HepG2 (cell line): Measurements from ENCODE around the gene IKZF4. TPM values are rescaled to one million over a fixed set of nuclear protein-coding genes. Genes with fewer than 3 reads are reported as not detected.

Source experiments
- E2F2 ChIP-seq: sonication (generic); formaldehyde crosslinking; IDR thresholded peaks from 2 replicates; pipeline ENCODE4 v1.4.0; 2020; ENCODE audit warnings: missing genetic modification reagents, borderline replicate concordance
- HMGA1 ChIP-seq: sonication (generic); formaldehyde crosslinking; conservative IDR thresholded peaks from 2 replicates; pipeline ENCODE4 v1.4.0; 2020; ENCODE audit warnings: missing genetic modification reagents
- HMGXB4 ChIP-seq, 2 experiments: sonication (generic) in 1 of 2; formaldehyde crosslinking in 1 of 2; IDR thresholded peaks; 2 replicates each; pipeline versions ENCODE4 v1.4.0 to v1.6.1; 2018 to 2020; ENCODE audit warnings: missing genetic modification reagents in 2 of 2, borderline replicate concordance in 1 of 2, low read depth in 1 of 2, mild to moderate bottlenecking in 1 of 2, missing biosample characterization in 1 of 2
- IRX3 ChIP-seq: sonication (generic); formaldehyde crosslinking; IDR thresholded peaks from 2 replicates; pipeline ENCODE4 v1.8.1; 2023; ENCODE audit warnings: mild to moderate bottlenecking, low read depth, missing genetic modification reagents, borderline replicate concordance
- ISX ChIP-seq: sonication (generic); formaldehyde crosslinking; conservative IDR thresholded peaks from 2 replicates; pipeline ENCODE4 v1.5.0; 2020; ENCODE audit warnings: missing genetic modification reagents
- SNAI1 ChIP-seq: sonication (generic); formaldehyde crosslinking; IDR thresholded peaks from 2 replicates; pipeline ENCODE4 v1.5.0; 2020; ENCODE audit warnings: mild to moderate bottlenecking, missing genetic modification reagents, borderline replicate concordance
- ZNF232 ChIP-seq: sonication (generic); formaldehyde crosslinking; IDR thresholded peaks from 2 replicates; pipeline ENCODE4 v1.4.0; 2020; ENCODE audit warnings: missing genetic modification reagents, borderline replicate concordance
- ZNF558 ChIP-seq: sonication (generic); formaldehyde crosslinking; IDR thresholded peaks from 2 replicates; pipeline ENCODE4 v1.9.0; 2022; ENCODE audit warnings: mild to moderate bottlenecking, missing genetic modification reagents, borderline replicate concordance
- ZNF672 ChIP-seq: sonication (generic); formaldehyde crosslinking; IDR thresholded peaks from 2 replicates; pipeline ENCODE4 v1.8.1; 2022; ENCODE audit warnings: missing genetic modification reagents
- polyA plus RNA-seq, 8 experiments: library from polyadenylated mRNA; depleted of rRNA in 3 of 8; stranded (reverse) in 7 of 8; unstranded in 1 of 8; fragments of >200 nt; fragmentation: Illumina TruSeq in 4 of 8; extraction: Trizol in 4 of 8; gene quantifications; 2 replicates each; pipeline versions ENCODE4 v1.2.1 to v1.2.3, GENCODE V29; 2011 to 2016; ENCODE audit warnings: low read depth in 4 of 8, missing spikeins in 1 of 8, mixed read lengths in 1 of 8; ENCODE audit not compliant: insufficient read depth in 1 of 8
- total RNA-seq, 5 experiments: library from RNA; depleted of rRNA; stranded (reverse); fragments of >200 nt; fragmentation: Illumina TruSeq; extraction: Trizol; gene quantifications; 2 replicates each; pipeline ENCODE4 v1.2.3, GENCODE V29; 2016; ENCODE audit warnings: low read depth in 1 of 5
- TF ChIP-seq, protein P1 (sequence below): sonication (generic); formaldehyde crosslinking; IDR thresholded peaks from 2 replicates; pipeline ENCODE4 v1.5.1; 2020; ENCODE audit warnings: mild to moderate bottlenecking, missing genetic modification reagents, moderate library complexity
- TF ChIP-seq, protein P2 (sequence below): sonication (generic); formaldehyde crosslinking; IDR thresholded peaks from 2 replicates; pipeline ENCODE4 v1.5.1; 2020; ENCODE audit warnings: mild to moderate bottlenecking, missing genetic modification reagents, moderate library complexity
- TF ChIP-seq, protein P3 (sequence below): IDR thresholded peaks from 2 replicates; pipeline ENCODE4 v1.6.1; 2016; ENCODE audit warnings: low read depth, control low read depth
- TF ChIP-seq, protein P4 (sequence below): IDR thresholded peaks from 2 replicates; pipeline ENCODE4 v1.6.1; 2016; ENCODE audit warnings: mild to moderate bottlenecking
- TF ChIP-seq, protein P5 (sequence below): sonication (generic); IDR thresholded peaks from 2 replicates; pipeline ENCODE4 v1.6.1; 2016; ENCODE audit warnings: low read depth, borderline replicate concordance

The IKZF4 gene
- total and polyA plus RNA-seq, 2 of the 13 experiments (the other 11 are each of a cell fraction or from before 2014, with no cell fraction given) = 0.58 to 2.2 TPM

DNA sequence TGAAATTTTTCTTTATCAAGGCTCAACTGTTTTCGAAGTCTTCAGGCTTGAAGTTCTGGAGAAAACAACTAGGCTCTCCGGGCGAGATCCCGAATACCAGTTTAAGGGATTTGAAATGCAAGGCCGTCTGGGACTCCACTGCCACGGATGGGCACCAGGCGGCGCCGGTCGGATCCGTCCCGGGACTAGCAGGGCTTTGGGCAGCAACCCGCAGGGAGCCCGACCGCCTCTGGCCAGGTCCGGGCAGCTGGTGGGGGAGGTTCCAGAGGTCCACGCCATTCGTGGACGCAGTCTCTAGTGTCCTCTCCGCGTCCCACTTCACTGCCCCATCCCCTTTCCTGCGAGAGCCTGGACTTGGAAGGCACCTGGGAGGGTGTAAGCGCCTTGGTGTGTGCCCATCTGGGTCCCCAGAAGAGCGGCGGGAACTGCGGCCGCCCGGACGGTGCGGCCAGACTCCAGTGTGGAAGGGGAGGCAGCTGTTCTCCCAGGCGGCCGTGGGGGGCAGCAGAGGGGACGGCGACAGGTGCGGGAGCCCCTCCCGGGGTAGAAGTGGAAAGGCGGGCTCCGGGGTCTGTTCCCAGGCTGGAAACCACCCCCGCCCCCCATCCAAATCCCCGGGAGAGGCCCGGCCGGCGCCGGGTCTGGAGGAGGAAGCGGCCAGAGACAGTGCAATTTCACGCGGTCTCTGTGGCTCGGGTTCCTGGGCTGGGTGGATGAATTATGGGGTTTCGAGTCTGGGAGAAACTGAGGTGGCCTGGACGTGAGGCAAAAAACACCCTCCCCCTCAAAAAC, 58.3 kb downstream of the IKZF4 start (continued):
- TF ChIP-seq, protein P1, sequence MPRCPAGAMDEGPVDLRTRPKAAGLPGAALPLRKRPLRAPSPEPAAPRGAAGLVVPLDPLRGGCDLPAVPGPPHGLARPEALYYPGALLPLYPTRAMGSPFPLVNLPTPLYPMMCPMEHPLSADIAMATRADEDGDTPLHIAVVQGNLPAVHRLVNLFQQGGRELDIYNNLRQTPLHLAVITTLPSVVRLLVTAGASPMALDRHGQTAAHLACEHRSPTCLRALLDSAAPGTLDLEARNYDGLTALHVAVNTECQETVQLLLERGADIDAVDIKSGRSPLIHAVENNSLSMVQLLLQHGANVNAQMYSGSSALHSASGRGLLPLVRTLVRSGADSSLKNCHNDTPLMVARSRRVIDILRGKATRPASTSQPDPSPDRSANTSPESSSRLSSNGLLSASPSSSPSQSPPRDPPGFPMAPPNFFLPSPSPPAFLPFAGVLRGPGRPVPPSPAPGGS (CRISPR knock-in tag) = no peak
- TF ChIP-seq, protein P2, sequence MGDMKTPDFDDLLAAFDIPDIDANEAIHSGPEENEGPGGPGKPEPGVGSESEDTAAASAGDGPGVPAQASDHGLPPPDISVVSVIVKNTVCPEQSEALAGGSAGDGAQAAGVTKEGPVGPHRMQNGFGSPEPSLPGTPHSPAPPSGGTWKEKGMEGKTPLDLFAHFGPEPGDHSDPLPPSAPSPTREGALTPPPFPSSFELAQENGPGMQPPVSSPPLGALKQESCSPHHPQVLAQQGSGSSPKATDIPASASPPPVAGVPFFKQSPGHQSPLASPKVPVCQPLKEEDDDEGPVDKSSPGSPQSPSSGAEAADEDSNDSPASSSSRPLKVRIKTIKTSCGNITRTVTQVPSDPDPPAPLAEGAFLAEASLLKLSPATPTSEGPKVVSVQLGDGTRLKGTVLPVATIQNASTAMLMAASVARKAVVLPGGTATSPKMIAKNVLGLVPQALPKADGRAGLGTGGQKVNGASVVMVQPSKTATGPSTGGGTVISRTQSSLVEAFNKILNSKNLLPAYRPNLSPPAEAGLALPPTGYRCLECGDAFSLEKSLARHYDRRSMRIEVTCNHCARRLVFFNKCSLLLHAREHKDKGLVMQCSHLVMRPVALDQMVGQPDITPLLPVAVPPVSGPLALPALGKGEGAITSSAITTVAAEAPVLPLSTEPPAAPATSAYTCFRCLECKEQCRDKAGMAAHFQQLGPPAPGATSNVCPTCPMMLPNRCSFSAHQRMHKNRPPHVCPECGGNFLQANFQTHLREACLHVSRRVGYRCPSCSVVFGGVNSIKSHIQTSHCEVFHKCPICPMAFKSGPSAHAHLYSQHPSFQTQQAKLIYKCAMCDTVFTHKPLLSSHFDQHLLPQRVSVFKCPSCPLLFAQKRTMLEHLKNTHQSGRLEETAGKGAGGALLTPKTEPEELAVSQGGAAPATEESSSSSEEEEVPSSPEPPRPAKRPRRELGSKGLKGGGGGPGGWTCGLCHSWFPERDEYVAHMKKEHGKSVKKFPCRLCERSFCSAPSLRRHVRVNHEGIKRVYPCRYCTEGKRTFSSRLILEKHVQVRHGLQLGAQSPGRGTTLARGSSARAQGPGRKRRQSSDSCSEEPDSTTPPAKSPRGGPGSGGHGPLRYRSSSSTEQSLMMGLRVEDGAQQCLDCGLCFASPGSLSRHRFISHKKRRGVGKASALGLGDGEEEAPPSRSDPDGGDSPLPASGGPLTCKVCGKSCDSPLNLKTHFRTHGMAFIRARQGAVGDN (CRISPR knock-in tag) = peak; percentile 55
- TF ChIP-seq ZNF232 (CRISPR knock-in tag) (0 out of 2 replicates have a peak, but pooled peaks have one; percentile 10), IRX3 (CRISPR knock-in tag) (no peak), E2F2 (CRISPR knock-in tag) (0 out of 2 replicates have a peak, but pooled peaks have one; percentile 39), ZNF558 (CRISPR knock-in tag) (0 out of 2 replicates have a peak, but pooled peaks have one; percentile 36), HMGA1 (CRISPR knock-in tag) (no peak), ZNF672 (CRISPR knock-in tag) (no peak), SNAI1 (CRISPR knock-in tag) (peak; percentile 83; the same call in 1 of the 2 replicates), HMGXB4 (CRISPR knock-in tag; IDR thresholded peaks at IDR 0.05; ENCODE audit: borderline replicate concordance in 1 of 2, low read depth in 1 of 2) (peak; percentile 93 to 99), ISX (CRISPR knock-in tag) (no peak)
- TF ChIP-seq, protein P3, sequence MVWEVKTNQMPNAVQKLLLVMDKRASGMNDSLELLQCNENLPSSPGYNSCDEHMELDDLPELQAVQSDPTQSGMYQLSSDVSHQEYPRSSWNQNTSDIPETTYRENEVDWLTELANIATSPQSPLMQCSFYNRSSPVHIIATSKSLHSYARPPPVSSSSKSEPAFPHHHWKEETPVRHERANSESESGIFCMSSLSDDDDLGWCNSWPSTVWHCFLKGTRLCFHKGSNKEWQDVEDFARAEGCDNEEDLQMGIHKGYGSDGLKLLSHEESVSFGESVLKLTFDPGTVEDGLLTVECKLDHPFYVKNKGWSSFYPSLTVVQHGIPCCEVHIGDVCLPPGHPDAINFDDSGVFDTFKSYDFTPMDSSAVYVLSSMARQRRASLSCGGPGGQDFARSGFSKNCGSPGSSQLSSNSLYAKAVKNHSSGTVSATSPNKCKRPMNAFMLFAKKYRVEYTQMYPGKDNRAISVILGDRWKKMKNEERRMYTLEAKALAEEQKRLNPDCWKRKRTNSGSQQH (CRISPR knock-in tag) = no peak
- TF ChIP-seq, protein P4, sequence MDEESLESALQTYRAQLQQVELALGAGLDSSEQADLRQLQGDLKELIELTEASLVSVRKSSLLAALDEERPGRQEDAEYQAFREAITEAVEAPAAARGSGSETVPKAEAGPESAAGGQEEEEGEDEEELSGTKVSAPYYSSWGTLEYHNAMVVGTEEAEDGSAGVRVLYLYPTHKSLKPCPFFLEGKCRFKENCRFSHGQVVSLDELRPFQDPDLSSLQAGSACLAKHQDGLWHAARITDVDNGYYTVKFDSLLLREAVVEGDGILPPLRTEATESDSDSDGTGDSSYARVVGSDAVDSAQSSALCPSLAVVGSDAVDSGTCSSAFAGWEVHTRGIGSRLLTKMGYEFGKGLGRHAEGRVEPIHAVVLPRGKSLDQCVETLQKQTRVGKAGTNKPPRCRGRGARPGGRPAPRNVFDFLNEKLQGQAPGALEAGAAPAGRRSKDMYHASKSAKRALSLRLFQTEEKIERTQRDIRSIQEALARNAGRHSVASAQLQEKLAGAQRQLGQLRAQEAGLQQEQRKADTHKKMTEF (CRISPR knock-in tag) = peak; percentile 71; the same call in 1 of the 2 replicates
- TF ChIP-seq, protein P5, sequence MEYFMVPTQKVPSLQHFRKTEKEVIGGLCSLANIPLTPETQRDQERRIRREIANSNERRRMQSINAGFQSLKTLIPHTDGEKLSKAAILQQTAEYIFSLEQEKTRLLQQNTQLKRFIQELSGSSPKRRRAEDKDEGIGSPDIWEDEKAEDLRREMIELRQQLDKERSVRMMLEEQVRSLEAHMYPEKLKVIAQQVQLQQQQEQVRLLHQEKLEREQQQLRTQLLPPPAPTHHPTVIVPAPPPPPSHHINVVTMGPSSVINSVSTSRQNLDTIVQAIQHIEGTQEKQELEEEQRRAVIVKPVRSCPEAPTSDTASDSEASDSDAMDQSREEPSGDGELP = peak; percentile 72; the same call in 1 of the 2 replicates
